OCI-LY1 (cell line): Measurements from ENCODE around the gene EEF1AKMT2.

Experiments
- CTCF ChIP-seq: fragments of 200-600 bp; sonication (generic), shearing (Covaris generic); IDR thresholded peaks from 2 replicates; pipeline ENCODE4 v1.5.1; 2017; ENCODE audit warnings: mild to moderate bottlenecking, antibody characterized with exemption, low read length, moderate library complexity, mixed read lengths
- EZH2 ChIP-seq: fragments of 200-600 bp; sonication (generic), shearing (Covaris generic); IDR thresholded peaks from 2 replicates; pipeline ENCODE4 v1.8.0; 2017; ENCODE audit warnings: borderline replicate concordance, mixed run types, mild to moderate bottlenecking, antibody characterized with exemption, low read length, moderate library complexity, mixed read lengths

DNA sequence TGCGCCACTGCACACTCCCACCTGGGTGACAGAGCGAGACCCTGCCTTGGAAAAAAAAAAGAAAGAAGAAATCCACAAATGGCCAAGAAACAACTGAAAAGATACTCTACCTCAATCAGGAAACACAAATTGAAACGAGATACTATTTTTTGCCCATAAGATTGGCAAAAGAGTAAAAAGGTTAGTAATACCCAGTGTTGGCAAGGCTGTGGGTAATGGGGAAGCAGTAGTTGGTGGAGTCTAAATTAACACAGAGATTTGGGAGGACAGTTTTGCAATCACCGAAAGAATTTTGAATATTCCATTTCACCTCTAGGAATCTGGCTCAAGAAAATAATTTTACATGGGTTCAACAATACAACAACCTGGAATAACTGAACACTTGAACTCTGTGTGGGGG lies 29.8 kb upstream of the EEF1AKMT2 start:
- TF ChIP-seq CTCF (no peak), EZH2 (no peak)
